ENCODE results near the gene TRIM13. TPM values are rescaled to one million over a fixed set of nuclear protein-coding genes. Genes with fewer than 3 reads are reported as not detected.

Gene TRIM13
- total RNA-seq, 1 experiment from 2014 or later: 16.5 TPM

DNA sequence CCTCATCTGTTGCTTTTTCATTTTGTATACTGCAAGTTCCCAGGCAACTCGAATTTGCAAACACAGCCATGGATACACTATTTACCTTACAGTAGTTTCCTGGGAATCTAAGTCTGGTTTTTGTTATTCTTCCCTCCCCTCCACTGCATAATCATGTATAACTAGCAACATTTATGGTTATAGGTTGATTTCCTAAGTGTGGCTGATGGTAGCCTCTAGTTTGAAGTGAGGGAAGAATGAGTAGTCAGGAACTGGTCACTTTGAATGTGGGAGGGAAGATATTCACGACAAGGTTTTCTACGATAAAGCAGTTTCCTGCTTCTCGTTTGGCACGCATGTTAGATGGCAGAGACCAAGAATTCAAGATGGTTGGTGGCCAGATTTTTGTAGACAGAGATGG lies 18.4 kb downstream of the TRIM13 start, which contains the start of gene KCNRG:
KCNRG (plus strand) TSS at position 187 of the 400 bp plus-strand sequence; CDS start at position 237, 50 bp downstream.
- H3K27me3 Mint-ChIP-seq (ENCODE audit: insufficient read depth, unreplicated experiment): no peaks in the 10 kb centered on the region
- DNase-seq: no peak
- peaks cover 44% of the 10 kb centered on the region for H3K36me3 Mint-ChIP-seq (ENCODE audit: insufficient read depth, unreplicated experiment)
- H3K4me1 ChIP-seq: no peaks in the 10 kb centered on the region
- H3K9me3 Mint-ChIP-seq (ENCODE audit: unreplicated experiment): no peaks in the 10 kb centered on the region
- no peaks in the 10 kb centered on the region for H3K9me3 ChIP-seq
- H3K4me3 ChIP-seq (ENCODE audit: low read depth, low read length): no peak within 1 kb of the TSS
- no peaks in the 10 kb centered on the region; the same call in none of the 2 replicates for H3K36me3 ChIP-seq (ENCODE audit: control insufficient read depth, insufficient read depth, low read length)
- no peaks in the 10 kb centered on the region for H3K4me1 Mint-ChIP-seq (ENCODE audit: low read depth, unreplicated experiment)
- TF ChIP-seq, protein P1, sequence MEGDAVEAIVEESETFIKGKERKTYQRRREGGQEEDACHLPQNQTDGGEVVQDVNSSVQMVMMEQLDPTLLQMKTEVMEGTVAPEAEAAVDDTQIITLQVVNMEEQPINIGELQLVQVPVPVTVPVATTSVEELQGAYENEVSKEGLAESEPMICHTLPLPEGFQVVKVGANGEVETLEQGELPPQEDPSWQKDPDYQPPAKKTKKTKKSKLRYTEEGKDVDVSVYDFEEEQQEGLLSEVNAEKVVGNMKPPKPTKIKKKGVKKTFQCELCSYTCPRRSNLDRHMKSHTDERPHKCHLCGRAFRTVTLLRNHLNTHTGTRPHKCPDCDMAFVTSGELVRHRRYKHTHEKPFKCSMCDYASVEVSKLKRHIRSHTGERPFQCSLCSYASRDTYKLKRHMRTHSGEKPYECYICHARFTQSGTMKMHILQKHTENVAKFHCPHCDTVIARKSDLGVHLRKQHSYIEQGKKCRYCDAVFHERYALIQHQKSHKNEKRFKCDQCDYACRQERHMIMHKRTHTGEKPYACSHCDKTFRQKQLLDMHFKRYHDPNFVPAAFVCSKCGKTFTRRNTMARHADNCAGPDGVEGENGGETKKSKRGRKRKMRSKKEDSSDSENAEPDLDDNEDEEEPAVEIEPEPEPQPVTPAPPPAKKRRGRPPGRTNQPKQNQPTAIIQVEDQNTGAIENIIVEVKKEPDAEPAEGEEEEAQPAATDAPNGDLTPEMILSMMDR (IDR thresholded peaks at IDR 0.05; ENCODE audit: insufficient read depth in 1 of 2, low read depth in 1 of 2, low read length in 1 of 2, severe bottlenecking in 1 of 2, unreplicated experiment in 1 of 2): no peak
- BruUV-seq (replicated peaks): no TSS peak
- no peak within 1 kb of the TSS for H3K4me3 Mint-ChIP-seq (ENCODE audit: unreplicated experiment)
- intact Hi-C loops (cut with micrococcal nuclease; ENCODE audit: unreplicated experiment): no loop called here
- POLR2A ChIA-PET: interaction anchor here (0.5 kb wide), 1 partner anchor 79 kb away, joined by 7 read pairs; the partner anchor contains the start of gene SPRYD7
- no peak within 1 kb of the TSS for H3K27ac Mint-ChIP-seq (ENCODE audit: unreplicated experiment)
- H3K27me3 ChIP-seq (replicated peaks; ENCODE audit: control insufficient read depth, insufficient read depth, low read length): no peaks in the 10 kb centered on the region
- CTCF ChIA-PET: interaction anchor here (0.7 kb wide), 1 partner anchor 18 kb away, joined by 4 read pairs; no protein-coding TSS in a partner anchor

DNA sequence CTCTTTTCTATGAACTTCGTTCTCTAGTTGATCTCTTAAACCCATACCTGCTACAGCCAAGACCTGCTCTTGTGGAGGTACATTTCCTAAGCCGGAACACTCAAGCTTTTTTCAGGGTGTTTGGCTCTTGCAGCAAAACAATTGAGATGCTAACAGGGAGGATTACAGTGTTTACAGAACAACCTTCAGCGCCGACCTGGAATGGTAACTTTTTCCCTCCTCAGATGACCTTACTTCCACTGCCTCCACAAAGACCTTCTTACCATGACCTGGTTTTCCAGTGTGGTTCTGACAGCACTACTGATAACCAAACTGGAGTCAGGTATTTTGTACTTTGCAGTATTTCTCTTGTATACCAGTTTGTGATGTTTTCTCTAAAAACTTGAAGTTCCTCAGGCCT lies 18.9 kb downstream of the TRIM13 start:
- DNase-seq: no peak
- TF ChIP-seq, protein P1 (IDR thresholded peaks at IDR 0.05; ENCODE audit: insufficient read depth in 1 of 2, low read depth in 1 of 2, low read length in 1 of 2, severe bottlenecking in 1 of 2, unreplicated experiment in 1 of 2): no peak
- H3K4me1 ChIP-seq: no peaks in the 10 kb centered on the region
- no peaks in the 10 kb centered on the region for H3K27me3 ChIP-seq (replicated peaks; ENCODE audit: control insufficient read depth, insufficient read depth, low read length)
- H3K27ac Mint-ChIP-seq (ENCODE audit: unreplicated experiment): no peak overlapping the region
- H3K4me1 Mint-ChIP-seq (ENCODE audit: low read depth, unreplicated experiment): no peaks in the 10 kb centered on the region
- H3K9me3 Mint-ChIP-seq (ENCODE audit: unreplicated experiment): no peaks in the 10 kb centered on the region
- peaks cover 44% of the 10 kb centered on the region for H3K36me3 Mint-ChIP-seq (ENCODE audit: insufficient read depth, unreplicated experiment)
- H3K27me3 Mint-ChIP-seq (ENCODE audit: insufficient read depth, unreplicated experiment): no peaks in the 10 kb centered on the region
- intact Hi-C loops (cut with micrococcal nuclease; ENCODE audit: unreplicated experiment): no loop called here
- BruUV-seq (replicated peaks): no TSS peak
- no peak overlapping the region for H3K4me3 Mint-ChIP-seq (ENCODE audit: unreplicated experiment)
- H3K36me3 ChIP-seq (ENCODE audit: control insufficient read depth, insufficient read depth, low read length): no peaks in the 10 kb centered on the region; the same call in none of the 2 replicates
- no peak overlapping the region for H3K4me3 ChIP-seq (ENCODE audit: low read depth, low read length)
- ChIA-PET CTCF (no interaction called here), POLR2A (no interaction called here)
- no peaks in the 10 kb centered on the region for H3K9me3 ChIP-seq

DNA sequence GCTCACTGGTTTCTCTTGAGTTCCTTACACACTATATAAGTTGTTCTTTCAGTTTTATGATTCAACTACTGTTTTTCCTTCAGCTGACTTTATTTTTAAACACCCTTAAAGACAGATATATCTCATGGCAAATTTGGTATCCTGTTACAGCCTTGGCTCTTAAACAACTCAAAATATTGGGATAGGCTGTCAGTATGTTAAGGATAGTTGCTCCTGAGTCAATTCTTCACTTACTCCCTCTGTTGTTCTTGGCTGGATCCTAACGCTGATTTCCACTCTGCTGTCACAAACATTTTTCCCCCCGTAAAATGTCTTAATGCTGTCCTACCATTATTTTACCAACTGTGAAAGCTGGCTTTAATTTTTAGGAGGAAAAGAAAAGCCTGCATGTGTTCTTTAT lies 19.6 kb downstream of the TRIM13 start:
- DNase-seq: no peak
- no peaks in the 10 kb centered on the region for H3K27me3 ChIP-seq (replicated peaks; ENCODE audit: control insufficient read depth, insufficient read depth, low read length)
- H3K36me3 ChIP-seq (ENCODE audit: control insufficient read depth, insufficient read depth, low read length): no peaks in the 10 kb centered on the region
- BruUV-seq (replicated peaks): no TSS peak
- TF ChIP-seq, protein P1 (IDR thresholded peaks at IDR 0.05; ENCODE audit: insufficient read depth in 1 of 2, low read depth in 1 of 2, low read length in 1 of 2, severe bottlenecking in 1 of 2, unreplicated experiment in 1 of 2): no peak
- no peak overlapping the region for H3K4me3 Mint-ChIP-seq (ENCODE audit: unreplicated experiment)
- H3K4me3 ChIP-seq (ENCODE audit: low read depth, low read length): no peak overlapping the region
- ChIA-PET POLR2A (no interaction called here), CTCF (no interaction called here)
- no peaks in the 10 kb centered on the region for H3K9me3 Mint-ChIP-seq (ENCODE audit: unreplicated experiment)
- H3K36me3 Mint-ChIP-seq (ENCODE audit: insufficient read depth, unreplicated experiment): peaks cover 37% of the 10 kb centered on the region
- no peaks in the 10 kb centered on the region for H3K9me3 ChIP-seq
- no peaks in the 10 kb centered on the region for H3K4me1 Mint-ChIP-seq (ENCODE audit: low read depth, unreplicated experiment)
- no peak overlapping the region for H3K27ac Mint-ChIP-seq (ENCODE audit: unreplicated experiment)
- intact Hi-C loops (cut with micrococcal nuclease; ENCODE audit: unreplicated experiment): no loop called here
- H3K27me3 Mint-ChIP-seq (ENCODE audit: insufficient read depth, unreplicated experiment): no peaks in the 10 kb centered on the region
- no peaks in the 10 kb centered on the region for H3K4me1 ChIP-seq

All from Caco-2 (cell line).